ENCODE data around the gene RPL18.
A peak's percentile ranks its signal among the peaks of the same experiment; 100 is the strongest.

RPL18 gene

GRCh38 chr19:48615231-48616040, 3.5 kb downstream of the RPL18 start:
- H3K27ac ChIP-seq, result peak overlapping the region; percentile 8; the same call in 1 of the 2 replicates
- TF ChIP-seq CTCF (conservative IDR thresholded peaks at IDR 0.05), result no peak
- no peak for TF ChIP-seq ZFX (IDR thresholded peaks at IDR 0.05)

- H3K27ac ChIP-seq, result peak within 1 kb of the TSS; percentile 8; the same call in 1 of the 2 replicates
- TF ChIP-seq ZFX (IDR thresholded peaks at IDR 0.05) (no peak), CTCF (conservative IDR thresholded peaks at IDR 0.05) (no peak)
These were observed 4.3 kb downstream of the RPL18 start, which contains the start of gene FAM83E for GRCh38 chr19:48614436-48615230. FAM83E (minus strand) TSS chr19:48615076; CDS start chr19:48613372, 1,704 bp downstream.

GRCh38 chr19:48613852-48614435, 5.0 kb downstream of the RPL18 start:
- no peak for TF ChIP-seq ZFX (IDR thresholded peaks at IDR 0.05)
- TF ChIP-seq CTCF (conservative IDR thresholded peaks at IDR 0.05), result no peak
- H3K27ac ChIP-seq, result peak overlapping the region; percentile 3; the same call in 1 of the 2 replicates

DNA sequence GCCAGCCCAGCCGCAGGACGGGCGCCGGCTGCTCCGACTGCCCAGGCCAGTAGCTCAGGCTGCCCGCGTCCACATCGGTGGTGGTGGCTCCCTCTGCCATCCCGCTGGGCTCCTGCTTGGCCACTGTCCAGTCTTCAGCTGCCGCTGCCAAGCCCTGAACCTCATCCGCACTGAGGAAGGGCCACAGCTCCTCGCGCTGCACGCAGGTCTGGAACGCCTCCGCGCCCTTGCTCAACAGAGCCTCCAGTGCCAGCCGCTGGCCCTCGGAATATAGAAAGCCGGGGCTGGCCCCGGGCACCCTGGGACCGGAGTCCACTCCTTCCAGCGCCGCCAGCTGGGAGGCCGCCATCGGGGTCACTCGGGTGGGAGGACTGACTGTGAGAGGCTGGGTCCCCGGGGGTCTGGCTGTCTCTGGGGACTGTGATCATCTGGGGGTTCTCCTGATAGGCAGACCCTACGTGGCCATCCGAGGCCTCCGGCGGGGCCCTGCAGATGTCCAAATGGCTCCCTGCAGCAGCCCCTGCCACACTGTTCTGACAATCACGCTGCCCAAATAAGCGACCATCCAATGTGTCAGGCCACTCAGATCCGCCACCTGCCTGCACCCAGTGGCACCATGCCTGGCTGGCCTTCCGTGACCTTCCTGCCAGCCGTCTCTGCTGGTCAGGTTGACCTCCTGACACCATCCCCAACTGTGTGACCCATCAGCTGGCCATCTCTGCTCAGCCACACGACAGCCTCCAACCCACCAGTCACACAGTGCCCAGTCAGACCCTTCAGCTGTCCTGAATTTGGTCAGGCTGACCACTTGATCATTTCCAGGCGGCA, 5.7 kb downstream of the RPL18 start:
- peak overlapping the region; percentile 3; the same call in 1 of the 2 replicates for H3K27ac ChIP-seq
- no peak for TF ChIP-seq ZFX (IDR thresholded peaks at IDR 0.05)
- no peak for TF ChIP-seq CTCF (conservative IDR thresholded peaks at IDR 0.05)

DNA sequence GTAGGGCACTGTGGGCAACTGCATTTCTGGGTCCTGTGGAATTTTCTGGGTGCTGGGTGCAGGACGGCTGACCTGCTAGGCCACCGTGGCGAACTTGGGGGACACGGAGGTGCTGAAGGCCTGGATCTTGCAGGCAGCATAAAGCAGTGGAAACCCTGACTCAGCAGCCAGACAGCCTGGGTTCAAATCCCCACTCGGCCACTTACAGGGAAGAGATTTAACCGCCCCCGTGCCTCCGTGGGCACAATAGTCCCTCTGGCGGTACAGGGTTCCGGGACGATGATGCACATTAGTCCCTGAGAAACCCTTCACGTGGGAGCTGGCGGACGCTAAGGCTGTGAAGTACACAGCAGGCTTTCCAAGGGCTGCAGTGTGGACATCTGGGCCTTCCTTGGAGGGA, 7.1 kb downstream of the RPL18 start:
- no peak overlapping the region for H3K27ac ChIP-seq
- TF ChIP-seq ZFX (IDR thresholded peaks at IDR 0.05), result no peak
- TF ChIP-seq CTCF (conservative IDR thresholded peaks at IDR 0.05), result no peak

DNA sequence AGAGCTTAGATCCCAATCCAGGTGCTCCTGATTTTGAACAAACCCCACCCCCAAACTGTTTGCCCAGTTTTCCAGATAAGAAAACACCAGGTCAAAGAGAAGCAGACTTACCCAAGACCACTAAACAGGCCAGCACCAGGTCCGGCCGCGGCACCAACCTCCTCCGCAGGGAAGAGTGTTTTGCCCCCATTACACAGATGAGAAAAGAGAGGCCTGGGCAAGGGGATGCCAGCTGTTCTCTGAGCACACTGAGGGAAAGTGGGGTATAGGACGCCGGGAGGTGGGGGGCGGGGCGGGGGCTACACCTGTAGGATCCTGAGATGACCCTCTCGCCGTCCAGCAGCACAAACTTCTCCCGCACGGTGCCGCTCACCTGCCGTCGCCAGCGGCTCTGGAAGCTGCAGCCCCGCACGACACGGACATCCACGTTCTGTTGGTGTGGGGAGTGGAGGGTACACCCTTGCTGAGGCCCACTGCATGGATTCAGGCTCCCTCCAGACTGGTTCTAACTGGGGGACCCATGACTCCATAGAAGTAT, 9.3 kb downstream of the RPL18 start:
- no peak for TF ChIP-seq CTCF (conservative IDR thresholded peaks at IDR 0.05)
- no peak overlapping the region for H3K27ac ChIP-seq

Measured in C4-2B (cell line).